ENCODE data around the gene XIRP1. TPM values are rescaled to one million over a fixed set of nuclear protein-coding genes. Genes with fewer than 3 reads are reported as not detected.

Gene XIRP1, protein sequence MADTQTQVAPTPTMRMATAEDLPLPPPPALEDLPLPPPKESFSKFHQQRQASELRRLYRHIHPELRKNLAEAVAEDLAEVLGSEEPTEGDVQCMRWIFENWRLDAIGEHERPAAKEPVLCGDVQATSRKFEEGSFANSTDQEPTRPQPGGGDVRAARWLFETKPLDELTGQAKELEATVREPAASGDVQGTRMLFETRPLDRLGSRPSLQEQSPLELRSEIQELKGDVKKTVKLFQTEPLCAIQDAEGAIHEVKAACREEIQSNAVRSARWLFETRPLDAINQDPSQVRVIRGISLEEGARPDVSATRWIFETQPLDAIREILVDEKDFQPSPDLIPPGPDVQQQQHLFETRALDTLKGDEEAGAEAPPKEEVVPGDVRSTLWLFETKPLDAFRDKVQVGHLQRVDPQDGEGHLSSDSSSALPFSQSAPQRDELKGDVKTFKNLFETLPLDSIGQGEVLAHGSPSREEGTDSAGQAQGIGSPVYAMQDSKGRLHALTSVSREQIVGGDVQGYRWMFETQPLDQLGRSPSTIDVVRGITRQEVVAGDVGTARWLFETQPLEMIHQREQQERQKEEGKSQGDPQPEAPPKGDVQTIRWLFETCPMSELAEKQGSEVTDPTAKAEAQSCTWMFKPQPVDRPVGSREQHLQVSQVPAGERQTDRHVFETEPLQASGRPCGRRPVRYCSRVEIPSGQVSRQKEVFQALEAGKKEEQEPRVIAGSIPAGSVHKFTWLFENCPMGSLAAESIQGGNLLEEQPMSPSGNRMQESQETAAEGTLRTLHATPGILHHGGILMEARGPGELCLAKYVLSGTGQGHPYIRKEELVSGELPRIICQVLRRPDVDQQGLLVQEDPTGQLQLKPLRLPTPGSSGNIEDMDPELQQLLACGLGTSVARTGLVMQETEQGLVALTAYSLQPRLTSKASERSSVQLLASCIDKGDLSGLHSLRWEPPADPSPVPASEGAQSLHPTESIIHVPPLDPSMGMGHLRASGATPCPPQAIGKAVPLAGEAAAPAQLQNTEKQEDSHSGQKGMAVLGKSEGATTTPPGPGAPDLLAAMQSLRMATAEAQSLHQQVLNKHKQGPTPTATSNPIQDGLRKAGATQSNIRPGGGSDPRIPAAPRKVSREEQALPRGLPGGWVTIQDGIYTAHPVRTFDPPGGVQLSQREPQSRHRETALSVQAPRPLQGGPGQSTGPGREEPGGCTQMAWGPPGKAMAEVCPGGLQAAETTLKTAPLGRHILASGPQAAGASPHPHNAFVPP (N-terminal part only)
- total RNA-seq (not detected), polyA plus RNA-seq (under 1 TPM in 1 of 2 donors, not detected in 1; 0.01 TPM)

DNA sequence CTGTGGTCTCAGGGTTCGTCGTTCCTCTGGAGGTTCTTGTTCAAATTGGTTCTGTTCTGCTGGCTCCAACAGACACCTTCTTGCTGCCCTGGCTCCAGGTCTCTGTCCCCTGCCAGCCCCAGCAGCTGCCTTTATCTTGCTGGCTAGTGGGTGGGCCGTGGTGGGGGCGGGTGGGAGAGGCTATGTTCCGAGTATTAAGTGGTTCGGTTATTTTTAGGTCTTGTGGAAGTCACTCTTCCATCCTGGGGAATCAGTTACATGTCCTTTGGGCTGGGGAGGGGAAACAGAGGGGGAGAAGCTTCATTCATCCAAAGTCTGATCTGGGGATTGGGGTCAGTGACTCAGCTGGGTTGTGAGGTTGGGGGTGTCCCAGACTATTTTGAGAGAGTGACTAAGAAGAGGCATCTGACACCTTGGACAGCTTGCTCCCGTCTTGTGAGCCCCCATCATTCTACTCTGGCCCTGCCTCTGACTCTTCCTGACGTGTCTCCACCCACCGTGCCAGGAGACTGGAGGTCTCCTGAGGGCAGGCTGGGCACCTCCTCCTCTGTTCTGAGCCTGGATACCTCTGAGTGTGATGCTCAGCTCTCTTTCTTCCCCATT is at the start of gene XIRP1:
TSS of gene XIRP1 (minus strand) at position 106 of the 603 bp plus-strand sequence. CDS start 3,150 bp downstream, outside the sequence.
- WGBS, result 86% methylated on average over 9 of the region's 9 CpGs
- Histone ChIP-seq H3K27ac (ENCODE audit: low read depth in 1 of 2, low read length in 2 of 2) (no peak within 1 kb of the TSS), H3K27me3 (ENCODE audit: control insufficient read depth in 4 of 4, insufficient read depth in 4 of 4, low read length in 3 of 4) (no peaks in the 10 kb centered on the region), H3K36me3 (ENCODE audit: control insufficient read depth in 4 of 4, insufficient read depth in 3 of 4, low read depth in 1 of 4, low read length in 3 of 4) (no peaks in the 10 kb centered on the region), H3K9me3 (ENCODE audit: control insufficient read depth in 4 of 4, low read length in 3 of 4) (no peaks in the 10 kb centered on the region), H3K9ac (ENCODE audit: low read depth in 1 of 2, low read length in 2 of 2) (no peak within 1 kb of the TSS), H3K4me3 (ENCODE audit: low read depth in 1 of 3, low read length in 3 of 3) (no peak within 1 kb of the TSS), H3K4me1 (ENCODE audit: control insufficient read depth in 4 of 4, insufficient read depth in 4 of 4, low read length in 3 of 4) (peaks cover 0 to 4% (median 1%) of the 10 kb centered on the region in 4 donors)
- no peak for DNase-seq (ENCODE audit: low spot score)
- TF ChIP-seq FOXA1 (IDR thresholded peaks at IDR 0.05), result no peak
- no peak for TF ChIP-seq SP1 (IDR thresholded peaks at IDR 0.05)
- TF ChIP-seq MAX (IDR thresholded peaks at IDR 0.05), result no peak
- TF ChIP-seq RXRA (IDR thresholded peaks at IDR 0.05), result no peak
- no peak for TF ChIP-seq RAD21 (IDR thresholded peaks at IDR 0.05)
- no peak for TF ChIP-seq TAF1 (conservative IDR thresholded peaks at IDR 0.05)
- no peak for TF ChIP-seq NR2F2 (IDR thresholded peaks at IDR 0.05)
- TF ChIP-seq HNF4G (IDR thresholded peaks at IDR 0.05), result no peak
- no peak for TF ChIP-seq ZBTB33 (IDR thresholded peaks at IDR 0.05)
- TF ChIP-seq JUND (IDR thresholded peaks at IDR 0.05), result no peak
- TF ChIP-seq, protein P1, sequence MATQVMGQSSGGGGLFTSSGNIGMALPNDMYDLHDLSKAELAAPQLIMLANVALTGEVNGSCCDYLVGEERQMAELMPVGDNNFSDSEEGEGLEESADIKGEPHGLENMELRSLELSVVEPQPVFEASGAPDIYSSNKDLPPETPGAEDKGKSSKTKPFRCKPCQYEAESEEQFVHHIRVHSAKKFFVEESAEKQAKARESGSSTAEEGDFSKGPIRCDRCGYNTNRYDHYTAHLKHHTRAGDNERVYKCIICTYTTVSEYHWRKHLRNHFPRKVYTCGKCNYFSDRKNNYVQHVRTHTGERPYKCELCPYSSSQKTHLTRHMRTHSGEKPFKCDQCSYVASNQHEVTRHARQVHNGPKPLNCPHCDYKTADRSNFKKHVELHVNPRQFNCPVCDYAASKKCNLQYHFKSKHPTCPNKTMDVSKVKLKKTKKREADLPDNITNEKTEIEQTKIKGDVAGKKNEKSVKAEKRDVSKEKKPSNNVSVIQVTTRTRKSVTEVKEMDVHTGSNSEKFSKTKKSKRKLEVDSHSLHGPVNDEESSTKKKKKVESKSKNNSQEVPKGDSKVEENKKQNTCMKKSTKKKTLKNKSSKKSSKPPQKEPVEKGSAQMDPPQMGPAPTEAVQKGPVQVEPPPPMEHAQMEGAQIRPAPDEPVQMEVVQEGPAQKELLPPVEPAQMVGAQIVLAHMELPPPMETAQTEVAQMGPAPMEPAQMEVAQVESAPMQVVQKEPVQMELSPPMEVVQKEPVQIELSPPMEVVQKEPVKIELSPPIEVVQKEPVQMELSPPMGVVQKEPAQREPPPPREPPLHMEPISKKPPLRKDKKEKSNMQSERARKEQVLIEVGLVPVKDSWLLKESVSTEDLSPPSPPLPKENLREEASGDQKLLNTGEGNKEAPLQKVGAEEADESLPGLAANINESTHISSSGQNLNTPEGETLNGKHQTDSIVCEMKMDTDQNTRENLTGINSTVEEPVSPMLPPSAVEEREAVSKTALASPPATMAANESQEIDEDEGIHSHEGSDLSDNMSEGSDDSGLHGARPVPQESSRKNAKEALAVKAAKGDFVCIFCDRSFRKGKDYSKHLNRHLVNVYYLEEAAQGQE (IDR thresholded peaks at IDR 0.05), result no peak
- no peak for TF ChIP-seq GABPA (IDR thresholded peaks at IDR 0.05 in 1 of 2, conservative IDR thresholded peaks at IDR 0.05 in 1 of 2)
- TF ChIP-seq EGR1 (IDR thresholded peaks at IDR 0.05; ENCODE audit: low read depth in 2 of 2), result no peak
- TF ChIP-seq, protein P2, sequence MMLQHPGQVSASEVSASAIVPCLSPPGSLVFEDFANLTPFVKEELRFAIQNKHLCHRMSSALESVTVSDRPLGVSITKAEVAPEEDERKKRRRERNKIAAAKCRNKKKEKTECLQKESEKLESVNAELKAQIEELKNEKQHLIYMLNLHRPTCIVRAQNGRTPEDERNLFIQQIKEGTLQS (IDR thresholded peaks at IDR 0.05), result no peak
- TF ChIP-seq HNF4A (conservative IDR thresholded peaks at IDR 0.05), result no peak
